ENCODE results near the gene USO1. TPM values are rescaled to one million over a fixed set of nuclear protein-coding genes. Genes with fewer than 3 reads are reported as not detected.

USO1 gene
- total RNA-seq, 1 donor from 2014 or later: 114 TPM

- no peak for DNase-seq (ENCODE audit: low spot score)
- no peaks in the 10 kb centered on the region for H3K36me3 ChIP-seq
- Mint-ChIP-seq H3K27ac (peak overlapping the region; percentile 15), H3K9me3 (no peaks in the 10 kb centered on the region), H3K4me3 (peak overlapping the region; percentile 99), H3K4me1 (peaks cover 36% of the 10 kb centered on the region), H3K36me3 (peaks cover 2% of the 10 kb centered on the region), H3K27me3 (ENCODE audit: insufficient read depth, low read depth) (peaks cover 9% of the 10 kb centered on the region)
- peak overlapping the region; percentile 87 for H3K4me3 ChIP-seq
- no peaks in the 10 kb centered on the region for H3K27me3 ChIP-seq
- peaks cover 32% of the 10 kb centered on the region for H3K4me1 ChIP-seq
- TF ChIP-seq CTCF (IDR thresholded peaks at IDR 0.05) (no peak), EZH2phosphoT487 (IDR thresholded peaks at IDR 0.05) (no peak), EZH2 (IDR thresholded peaks at IDR 0.05) (no peak)
- H3K9ac ChIP-seq: no peak overlapping the region
- H2AFZ ChIP-seq (replicated peaks): no peak overlapping the region
- H4K20me1 ChIP-seq (ENCODE audit: low read depth): peaks cover 12% of the 10 kb centered on the region
- peaks cover 21% of the 10 kb centered on the region for H3F3A ChIP-seq (ENCODE audit: low read depth)
- peak overlapping the region; percentile 86 for H3K4me2 ChIP-seq
- peaks cover 88% of the 10 kb centered on the region for H3K79me2 ChIP-seq (ENCODE audit: low read depth)
- H3K27ac ChIP-seq: no peak overlapping the region
- no peaks in the 10 kb centered on the region for H3K9me3 ChIP-seq (ENCODE audit: low read depth)
Observed at GRCh38 chr4:75726577-75726976, 2.2 kb downstream of the USO1 start.

GRCh38 chr4:75727073-75727472 is 2.7 kb downstream of the USO1 start:
- Mint-ChIP-seq H3K27me3 (ENCODE audit: insufficient read depth, low read depth) (peaks cover 9% of the 10 kb centered on the region), H3K4me3 (peak overlapping the region; percentile 99), H3K9me3 (no peaks in the 10 kb centered on the region), H3K27ac (no peak overlapping the region), H3K36me3 (peaks cover 2% of the 10 kb centered on the region), H3K4me1 (peaks cover 34% of the 10 kb centered on the region)
- DNase-seq (ENCODE audit: low spot score): no peak
- peaks cover 21% of the 10 kb centered on the region for H3F3A ChIP-seq (ENCODE audit: low read depth)
- no peak overlapping the region for H3K9ac ChIP-seq
- H3K36me3 ChIP-seq: no peaks in the 10 kb centered on the region
- no peaks in the 10 kb centered on the region for H3K9me3 ChIP-seq (ENCODE audit: low read depth)
- H3K4me1 ChIP-seq: peaks cover 32% of the 10 kb centered on the region
- peak overlapping the region; percentile 86 for H3K4me2 ChIP-seq
- no peak overlapping the region for H2AFZ ChIP-seq (replicated peaks)
- H3K79me2 ChIP-seq (ENCODE audit: low read depth): peaks cover 88% of the 10 kb centered on the region
- H3K27me3 ChIP-seq: no peaks in the 10 kb centered on the region
- no peak overlapping the region for H3K27ac ChIP-seq
- H3K4me3 ChIP-seq: peak overlapping the region; percentile 87
- peaks cover 12% of the 10 kb centered on the region for H4K20me1 ChIP-seq (ENCODE audit: low read depth)
- TF ChIP-seq CTCF (IDR thresholded peaks at IDR 0.05) (no peak), EZH2 (IDR thresholded peaks at IDR 0.05) (no peak), EZH2phosphoT487 (IDR thresholded peaks at IDR 0.05) (no peak)

GRCh38 chr4:75729836-75730235 is 5.5 kb downstream of the USO1 start:
- H3K9me3 Mint-ChIP-seq: peaks cover 10% of the 10 kb centered on the region

More at GRCh38 chr4:75729836-75730235, 5.5 kb downstream of the USO1 start:
- DNase-seq (ENCODE audit: low spot score): no peak
- Histone ChIP-seq H3K4me3 (no peak overlapping the region), H3F3A (ENCODE audit: low read depth) (peaks cover 11% of the 10 kb centered on the region), H3K9me3 (ENCODE audit: low read depth) (no peaks in the 10 kb centered on the region), H3K9ac (no peak overlapping the region), H3K79me2 (ENCODE audit: low read depth) (peaks cover 96% of the 10 kb centered on the region), H2AFZ (replicated peaks) (no peak overlapping the region), H3K36me3 (no peaks in the 10 kb centered on the region), H3K27ac (no peak overlapping the region), H4K20me1 (ENCODE audit: low read depth) (peaks cover 12% of the 10 kb centered on the region), H3K4me1 (peaks cover 18% of the 10 kb centered on the region), H3K27me3 (no peaks in the 10 kb centered on the region), H3K4me2 (no peak overlapping the region)
- peaks cover 13% of the 10 kb centered on the region for H3K36me3 Mint-ChIP-seq
- H3K4me3 Mint-ChIP-seq: no peak overlapping the region
- no peak for TF ChIP-seq EZH2phosphoT487 (IDR thresholded peaks at IDR 0.05)
- no peak for TF ChIP-seq CTCF (IDR thresholded peaks at IDR 0.05)
- TF ChIP-seq EZH2 (IDR thresholded peaks at IDR 0.05): no peak
- peaks cover 20% of the 10 kb centered on the region for H3K4me1 Mint-ChIP-seq
- H3K27me3 Mint-ChIP-seq (ENCODE audit: insufficient read depth, low read depth): peaks cover 9% of the 10 kb centered on the region
- H3K27ac Mint-ChIP-seq: no peak overlapping the region

Measured in neural progenitor cell (in vitro differentiated cells).